Karpas-422 (cell line): ENCODE data around the gene GAREM2. TPM values are rescaled to one million over a fixed set of nuclear protein-coding genes. Genes with fewer than 3 reads are reported as not detected.

Source experiments
- DNase-seq: peaks from one replicate; pipeline ENCODE4 v3.0.0-alpha.2; 2015
- H2AFZ ChIP-seq: fragments of 200-600 bp; sonication (generic); 2 replicates; pipeline ENCODE4 v1.6.1; 2014; ENCODE audit warnings: antibody characterized with exemption, low read length, mixed read lengths
- H3K27ac ChIP-seq: fragments of 200-600 bp; sonication (generic); 2 replicates; pipeline ENCODE4 v1.5.1; 2014; ENCODE audit warnings: mild to moderate bottlenecking, low read length, moderate library complexity
- H3K27me3 ChIP-seq: fragments of 200-600 bp; sonication (generic); 2 replicates; pipeline ENCODE4 v1.6.1; 2014; ENCODE audit warnings: low read length, mixed read lengths
- H3K36me3 ChIP-seq: fragments of 200-600 bp; sonication (generic); 2 replicates; pipeline ENCODE4 v1.6.1; 2014; ENCODE audit warnings: low read length, mixed read lengths; ENCODE audit not compliant: insufficient read depth
- H3K4me1 ChIP-seq: fragments of 200-600 bp; sonication (generic); 2 replicates; pipeline ENCODE4 v1.6.1; 2014; ENCODE audit warnings: mild to moderate bottlenecking, low read length, mixed read lengths
- H3K4me2 ChIP-seq: fragments of 200-600 bp; sonication (generic); 2 replicates; pipeline ENCODE4 v1.6.1; 2014; ENCODE audit warnings: low read length, low read depth, mild to moderate bottlenecking; ENCODE audit not compliant: poor library complexity, severe bottlenecking
- H3K4me3 ChIP-seq: fragments of 200-600 bp; sonication (generic); 2 replicates; pipeline ENCODE4 v1.5.1; 2014; ENCODE audit warnings: mild to moderate bottlenecking, antibody characterized with exemption, low read length, mixed read lengths
- H3K79me2 ChIP-seq: fragments of 200-600 bp; sonication (generic); 2 replicates; pipeline ENCODE4 v1.6.1; 2014; ENCODE audit warnings: mild to moderate bottlenecking, low read length, mixed read lengths
- H3K9ac ChIP-seq: fragments of 200-600 bp; sonication (generic); 2 replicates; pipeline ENCODE4 v1.6.0; 2014; ENCODE audit warnings: low read length
- H3K9me2 ChIP-seq: fragments of 200-600 bp; sonication (generic), shearing (Covaris generic); replicated peaks from 2 replicates; pipeline ENCODE4 v1.6.0; 2014; ENCODE audit warnings: mild to moderate bottlenecking, low read length, moderate library complexity; ENCODE audit not compliant: insufficient read depth
- H3K9me3 ChIP-seq: fragments of 300-700, 200-600 bp; sonication (generic); 2 replicates; pipeline ENCODE4 v1.6.1; 2014; ENCODE audit warnings: low read length, mixed read lengths
- H4K20me1 ChIP-seq: fragments of 200-600 bp; sonication (generic); 2 replicates; pipeline ENCODE4 v1.6.1; 2014; ENCODE audit warnings: mild to moderate bottlenecking, antibody characterized with exemption, low read length, low read depth; ENCODE audit not compliant: insufficient read depth
- total RNA-seq: library from RNA; depleted of rRNA; stranded (reverse); fragments of >200 nt; shearing (Covaris generic); gene quantifications from 2 replicates; pipeline ENCODE4 v1.2.3, GENCODE V29; 2014; ENCODE audit warnings: low replicate concordance

The GAREM2 gene
- total RNA-seq, 1 experiment from 2014 or later, result not detected

DNA sequence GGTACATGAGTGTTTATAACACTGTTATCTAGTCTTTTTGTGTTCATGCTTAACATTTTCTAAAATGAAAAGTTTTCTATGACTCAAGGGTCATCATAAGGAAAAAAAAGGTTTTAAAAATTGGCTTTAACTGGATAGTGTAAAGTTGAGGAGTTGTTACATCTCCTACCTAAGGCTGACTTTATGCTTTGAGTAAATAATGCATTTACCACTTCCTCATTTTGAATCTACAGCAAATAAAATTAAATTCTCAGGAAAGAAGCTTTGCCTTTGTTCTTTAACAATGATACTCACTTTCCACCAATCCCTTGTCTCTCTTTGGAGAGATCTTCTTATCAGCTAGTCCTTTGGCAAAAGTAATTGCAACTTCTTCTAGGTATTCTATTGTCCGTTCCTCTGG, 41.9 kb downstream of the GAREM2 start:
- peaks cover 52% of the 10 kb centered on the region for H3K36me3 ChIP-seq

GRCh38 chr2:26215833-26216232, 42.9 kb downstream of the GAREM2 start:
- no peak overlapping the region for H2AFZ ChIP-seq
- no peak overlapping the region for H3K4me3 ChIP-seq
- peaks cover 47% of the 10 kb centered on the region for H3K36me3 ChIP-seq
- no peaks in the 10 kb centered on the region for H3K9me2 ChIP-seq
- no peaks in the 10 kb centered on the region for H3K27me3 ChIP-seq
- H3K79me2 ChIP-seq, result peaks cover 6% of the 10 kb centered on the region; the same call in 1 of the 2 replicates
- H3K4me2 ChIP-seq, result no peak overlapping the region
- H3K27ac ChIP-seq, result no peak overlapping the region
- H4K20me1 ChIP-seq, result no peaks in the 10 kb centered on the region
- no peak for DNase-seq
- H3K9ac ChIP-seq, result no peak overlapping the region
- H3K9me3 ChIP-seq, result no peaks in the 10 kb centered on the region
- H3K4me1 ChIP-seq, result no peaks in the 10 kb centered on the region

More for the DNA sequence above, 41.9 kb downstream of the GAREM2 start:
- no peaks in the 10 kb centered on the region for H3K9me2 ChIP-seq
- no peaks in the 10 kb centered on the region for H3K9me3 ChIP-seq
- no peak overlapping the region for H2AFZ ChIP-seq
- H3K9ac ChIP-seq, result no peak overlapping the region
- H3K27me3 ChIP-seq, result no peaks in the 10 kb centered on the region
- no peak for DNase-seq
- H3K4me1 ChIP-seq, result no peaks in the 10 kb centered on the region
- H3K79me2 ChIP-seq, result peaks cover 6% of the 10 kb centered on the region; the same call in 1 of the 2 replicates
- no peaks in the 10 kb centered on the region for H4K20me1 ChIP-seq
- H3K27ac ChIP-seq, result no peak overlapping the region
- H3K4me2 ChIP-seq, result no peak overlapping the region
- no peak overlapping the region for H3K4me3 ChIP-seq

GRCh38 chr2:26216587-26216986, 43.7 kb downstream of the GAREM2 start:
- Histone ChIP-seq H3K36me3 (peaks cover 40% of the 10 kb centered on the region), H3K27ac (no peak overlapping the region), H3K9me3 (no peaks in the 10 kb centered on the region), H4K20me1 (no peaks in the 10 kb centered on the region), H3K79me2 (peaks cover 6% of the 10 kb centered on the region; the same call in 1 of the 2 replicates), H3K9ac (no peak overlapping the region), H2AFZ (no peak overlapping the region), H3K4me1 (no peaks in the 10 kb centered on the region), H3K27me3 (no peaks in the 10 kb centered on the region), H3K9me2 (no peaks in the 10 kb centered on the region), H3K4me2 (no peak overlapping the region), H3K4me3 (no peak overlapping the region)
- no peak for DNase-seq

GRCh38 chr2:26217720-26218119, 44.8 kb downstream of the GAREM2 start:
- H4K20me1 ChIP-seq, result no peaks in the 10 kb centered on the region
- no peak overlapping the region for H3K9ac ChIP-seq
- peaks cover 35% of the 10 kb centered on the region for H3K36me3 ChIP-seq
- H3K4me2 ChIP-seq, result no peak overlapping the region
- no peaks in the 10 kb centered on the region for H3K4me1 ChIP-seq
- H3K79me2 ChIP-seq, result peaks cover 6% of the 10 kb centered on the region; the same call in 1 of the 2 replicates
- no peak for DNase-seq
- no peaks in the 10 kb centered on the region for H3K9me2 ChIP-seq
- no peak overlapping the region for H3K4me3 ChIP-seq
- H3K27ac ChIP-seq, result no peak overlapping the region
- no peaks in the 10 kb centered on the region for H3K27me3 ChIP-seq
- no peak overlapping the region for H2AFZ ChIP-seq
- H3K9me3 ChIP-seq, result no peaks in the 10 kb centered on the region

DNA sequence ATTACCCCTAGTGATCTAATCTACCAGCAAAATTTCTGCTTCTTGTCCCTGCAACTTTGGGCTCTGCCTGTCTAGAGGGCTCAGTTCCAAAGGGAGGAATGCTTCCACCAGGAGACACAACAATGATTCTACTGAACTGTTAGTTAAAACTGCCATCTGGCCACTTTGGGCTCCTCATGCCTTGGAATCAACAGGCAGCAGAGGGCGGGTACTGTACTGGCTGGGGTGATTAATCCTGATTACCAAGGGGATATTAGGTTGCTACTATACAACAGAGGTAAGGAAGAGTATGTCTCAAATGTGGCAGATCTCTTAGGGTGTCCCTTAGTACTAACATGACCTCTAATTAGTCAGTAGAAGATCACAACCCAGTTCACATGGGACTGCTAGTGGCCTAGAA, 50.1 kb downstream of the GAREM2 start:
- Histone ChIP-seq H3K9me2 (no peaks in the 10 kb centered on the region), H3K79me2 (no peaks in the 10 kb centered on the region; the same call in 1 of the 2 replicates), H3K27me3 (no peaks in the 10 kb centered on the region), H2AFZ (no peak overlapping the region), H3K4me3 (no peak overlapping the region), H3K9ac (no peak overlapping the region), H3K4me2 (no peak overlapping the region), H4K20me1 (no peaks in the 10 kb centered on the region), H3K27ac (no peak overlapping the region), H3K9me3 (no peaks in the 10 kb centered on the region), H3K4me1 (no peaks in the 10 kb centered on the region), H3K36me3 (peaks cover 36% of the 10 kb centered on the region)
- DNase-seq, result no peak

DNA sequence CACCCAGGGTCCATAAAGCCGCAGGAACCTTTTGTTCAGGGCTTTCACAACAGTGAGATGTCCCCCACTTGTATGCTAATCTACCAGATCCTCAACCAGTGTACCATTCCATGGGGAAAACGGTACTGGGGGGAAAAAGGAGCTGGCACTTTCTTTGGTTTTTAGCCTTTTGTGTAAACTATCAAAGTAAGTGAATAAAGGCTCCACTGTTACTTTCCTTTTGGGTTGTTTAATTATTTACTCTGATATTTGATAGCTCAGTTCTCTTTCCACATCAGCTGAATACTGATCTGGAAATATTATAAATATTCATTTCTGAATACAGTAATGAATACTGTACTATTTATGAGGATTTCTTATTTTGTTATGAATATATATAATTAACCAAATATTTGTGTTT, 51.2 kb downstream of the GAREM2 start:
- Histone ChIP-seq H3K9me3 (no peaks in the 10 kb centered on the region), H3K9ac (no peak overlapping the region), H3K4me2 (no peak overlapping the region), H3K4me3 (no peak overlapping the region), H3K27ac (no peak overlapping the region), H2AFZ (no peak overlapping the region), H3K27me3 (no peaks in the 10 kb centered on the region), H3K79me2 (no peaks in the 10 kb centered on the region; the same call in 1 of the 2 replicates), H4K20me1 (no peaks in the 10 kb centered on the region), H3K4me1 (no peaks in the 10 kb centered on the region), H3K9me2 (no peaks in the 10 kb centered on the region), H3K36me3 (peaks cover 45% of the 10 kb centered on the region)
- DNase-seq, result no peak

DNA sequence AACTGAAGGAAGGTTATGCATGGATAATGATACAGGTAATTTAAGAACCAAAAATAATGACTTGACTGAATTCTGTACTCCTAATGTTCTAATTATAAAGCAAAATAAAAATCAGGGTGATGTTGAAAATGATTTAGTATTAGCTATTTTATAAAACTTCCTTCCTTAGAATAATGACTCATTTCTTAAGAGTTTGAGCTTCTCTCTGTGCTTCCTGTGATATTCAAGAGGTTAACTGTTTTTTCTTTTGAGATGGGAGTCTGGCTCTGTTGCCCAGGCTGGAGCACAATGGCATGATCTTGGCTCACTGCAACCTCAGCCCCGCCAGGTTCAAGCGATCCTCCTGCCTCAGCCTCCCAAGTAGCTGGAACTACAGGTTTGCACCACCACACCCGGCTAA, 56.7 kb downstream of the GAREM2 start:
- Histone ChIP-seq H3K4me2 (no peak overlapping the region), H3K27me3 (no peaks in the 10 kb centered on the region), H3K4me3 (no peak overlapping the region), H3K36me3 (peaks cover 77% of the 10 kb centered on the region), H3K4me1 (no peaks in the 10 kb centered on the region), H3K79me2 (peaks cover 6% of the 10 kb centered on the region), H3K9me2 (no peaks in the 10 kb centered on the region), H3K9me3 (no peaks in the 10 kb centered on the region), H2AFZ (no peak overlapping the region), H3K27ac (no peak overlapping the region), H3K9ac (no peak overlapping the region), H4K20me1 (no peaks in the 10 kb centered on the region)
- no peak for DNase-seq

DNA sequence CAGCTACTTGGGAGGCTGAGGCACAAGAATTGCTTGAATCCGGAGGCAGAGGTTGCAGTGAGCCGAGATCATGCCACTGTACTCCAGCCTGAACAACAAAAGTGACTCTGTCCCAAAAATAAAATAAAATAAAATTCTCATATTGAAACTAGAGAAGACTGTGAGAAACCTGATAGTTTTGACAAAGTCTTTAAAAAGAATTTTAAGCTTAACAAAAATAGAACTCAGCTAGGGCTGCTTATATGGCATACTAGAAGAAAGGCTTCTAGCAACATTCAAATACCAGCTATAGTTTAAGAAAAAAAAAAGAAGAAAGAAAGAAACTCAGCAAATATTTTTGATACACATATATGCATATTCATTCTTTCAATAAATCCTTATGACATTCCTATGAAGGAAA, 57.9 kb downstream of the GAREM2 start:
- Histone ChIP-seq H3K4me1 (no peaks in the 10 kb centered on the region), H4K20me1 (no peaks in the 10 kb centered on the region), H3K27ac (no peak overlapping the region), H3K9ac (no peak overlapping the region), H2AFZ (no peak overlapping the region), H3K4me3 (no peak overlapping the region), H3K9me2 (no peaks in the 10 kb centered on the region), H3K79me2 (peaks cover 6% of the 10 kb centered on the region), H3K4me2 (no peak overlapping the region), H3K9me3 (no peaks in the 10 kb centered on the region), H3K27me3 (no peaks in the 10 kb centered on the region), H3K36me3 (peaks cover 67% of the 10 kb centered on the region)
- DNase-seq, result no peak

GRCh38 chr2:26235089-26235488, 62.2 kb downstream of the GAREM2 start:
- Histone ChIP-seq H3K9me3 (no peaks in the 10 kb centered on the region), H3K36me3 (peaks cover 41% of the 10 kb centered on the region), H3K27me3 (no peaks in the 10 kb centered on the region), H3K27ac (no peak overlapping the region), H3K9ac (no peak overlapping the region), H3K79me2 (peaks cover 22% of the 10 kb centered on the region), H3K9me2 (no peaks in the 10 kb centered on the region), H3K4me1 (no peaks in the 10 kb centered on the region), H4K20me1 (no peaks in the 10 kb centered on the region), H3K4me3 (no peak overlapping the region), H2AFZ (no peak overlapping the region), H3K4me2 (no peak overlapping the region)
- DNase-seq, result no peak
